ENCODE results near the gene DCANP1. TPM values are rescaled to one million over a fixed set of nuclear protein-coding genes. Genes with fewer than 3 reads are reported as not detected.
A peak's percentile ranks its signal among the peaks of the same experiment; 100 is the strongest.

DCANP1 gene
- total and polyA plus RNA-seq, 8 donors: 0.06 to 0.24 (median 0.13) TPM; not detected in 3

- ATAC-seq (peak; percentile 75), DNase-seq (peak in 1 of 4 donors; percentile 49)
- no peak overlapping the region for H3K4me3 ChIP-seq
- no peak for TF ChIP-seq CTCF (IDR thresholded peaks at IDR 0.05)
- H3K4me1 ChIP-seq: peaks cover 11 to 12% of the 10 kb centered on the region in 2 donors
- H3K27ac ChIP-seq: no peak overlapping the region
- H3K27me3 ChIP-seq: peaks cover 35 to 81% of the 10 kb centered on the region in 2 donors
- intact Hi-C loops (cut with DNase I): no loop called here
- no peaks in the 10 kb centered on the region for H3K9me3 ChIP-seq
- no peaks in the 10 kb centered on the region for H3K36me3 ChIP-seq
Measured at GRCh38 chr5:135484674-135485086, 37.5 kb upstream of the DCANP1 start.

- DNase-seq (no peak), ATAC-seq (no peak)
- Histone ChIP-seq H3K36me3 (no peaks in the 10 kb centered on the region), H3K9me3 (no peaks in the 10 kb centered on the region), H3K4me3 (no peak overlapping the region), H3K27me3 (peaks cover 21 to 79% of the 10 kb centered on the region in 2 donors), H3K4me1 (no peaks in the 10 kb centered on the region), H3K27ac (no peak overlapping the region)
- intact Hi-C loops (cut with DNase I): no loop called here
- no peak for TF ChIP-seq CTCF (IDR thresholded peaks at IDR 0.05)
Measured at GRCh38 chr5:135483254-135483653, 36.1 kb upstream of the DCANP1 start.

DNA sequence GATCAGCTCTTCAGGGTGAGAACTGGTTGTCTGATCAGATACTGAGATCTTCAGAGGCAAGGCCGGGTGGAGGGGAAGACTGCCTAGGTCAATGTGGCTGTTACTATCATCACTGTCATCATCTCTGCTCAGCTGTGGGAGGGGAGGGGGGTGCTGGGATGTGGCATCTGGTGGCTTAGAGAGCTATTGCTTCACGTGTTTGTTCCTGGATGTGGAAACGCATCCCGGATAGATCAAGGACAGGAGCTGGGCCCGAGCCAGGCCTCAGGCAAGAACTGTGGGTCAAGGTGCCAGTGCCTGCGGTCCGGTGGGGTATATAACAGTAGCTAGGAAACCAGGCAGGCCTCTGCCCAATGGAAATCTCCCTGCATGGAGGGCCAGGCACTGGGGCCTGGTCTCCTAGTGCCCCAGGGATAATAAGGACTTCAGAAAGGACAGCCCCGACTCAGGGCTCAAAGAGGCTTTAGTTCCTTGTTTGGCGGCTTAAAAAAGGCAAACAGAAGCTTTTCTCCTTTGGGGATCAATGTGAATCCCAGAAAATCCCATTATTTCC is 35.3 kb upstream of the DCANP1 start:
- no peak overlapping the region for H3K4me3 ChIP-seq
- no peaks in the 10 kb centered on the region for H3K36me3 ChIP-seq
- H3K4me1 ChIP-seq: no peaks in the 10 kb centered on the region
- ATAC-seq (no peak), DNase-seq (no peak)
- H3K9me3 ChIP-seq: no peaks in the 10 kb centered on the region
- H3K27ac ChIP-seq: no peak overlapping the region
- no peak for TF ChIP-seq CTCF (IDR thresholded peaks at IDR 0.05)
- H3K27me3 ChIP-seq: peaks cover 13 to 77% of the 10 kb centered on the region in 2 donors
- intact Hi-C loops (cut with DNase I): no loop called here

GRCh38 chr5:135481909-135482311 is 34.8 kb upstream of the DCANP1 start:
- Histone ChIP-seq H3K4me1 (no peaks in the 10 kb centered on the region), H3K27me3 (peaks cover 9 to 77% of the 10 kb centered on the region in 2 donors), H3K27ac (no peak overlapping the region), H3K36me3 (no peaks in the 10 kb centered on the region), H3K4me3 (no peak overlapping the region), H3K9me3 (no peaks in the 10 kb centered on the region)
- intact Hi-C loops (cut with DNase I): no loop called here
- ATAC-seq (no peak), DNase-seq (no peak)
- no peak for TF ChIP-seq CTCF (IDR thresholded peaks at IDR 0.05)

- Histone ChIP-seq H3K4me1 (no peaks in the 10 kb centered on the region), H3K27ac (no peak overlapping the region), H3K4me3 (no peak overlapping the region), H3K9me3 (no peaks in the 10 kb centered on the region), H3K36me3 (no peaks in the 10 kb centered on the region), H3K27me3 (peaks cover 9 to 78% of the 10 kb centered on the region in 2 donors)
- TF ChIP-seq CTCF (IDR thresholded peaks at IDR 0.05): no peak
- ATAC-seq (peak; percentile 47), DNase-seq (no peak)
- intact Hi-C loops (cut with DNase I): no loop called here
Measured at GRCh38 chr5:135481387-135481786, 34.2 kb upstream of the DCANP1 start.
